Measurements from ENCODE around the gene HSD17B3. TPM values are rescaled to one million over a fixed set of nuclear protein-coding genes. Genes with fewer than 3 reads are reported as not detected.

HSD17B3 gene
- polyA plus RNA-seq, 1 donor from 2014 or later = not detected

DNA sequence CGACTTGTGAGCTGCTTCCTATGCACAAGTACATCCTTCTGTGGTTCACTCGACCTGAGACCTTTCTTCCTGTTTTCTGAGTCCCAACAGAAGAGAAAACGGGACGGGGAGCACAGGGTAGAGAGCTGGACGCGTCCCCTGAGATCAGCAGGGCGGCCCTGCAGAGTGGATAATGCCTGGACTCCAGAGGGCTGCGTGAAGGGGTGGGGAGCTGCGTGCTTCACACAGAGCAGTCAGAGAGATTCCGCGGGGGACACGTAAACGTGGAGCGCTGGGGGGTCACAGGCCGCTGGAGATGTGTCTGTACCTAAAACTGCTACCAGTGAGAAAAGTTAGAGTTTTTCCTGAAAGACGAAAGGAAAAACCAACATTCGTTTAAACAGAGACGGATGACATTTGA is 46.3 kb downstream of the HSD17B3 start:
- no peaks in the 10 kb centered on the region for H3K79me2 ChIP-seq (replicated peaks; ENCODE audit: insufficient read depth, low read length)
- TF ChIP-seq, protein P1, sequence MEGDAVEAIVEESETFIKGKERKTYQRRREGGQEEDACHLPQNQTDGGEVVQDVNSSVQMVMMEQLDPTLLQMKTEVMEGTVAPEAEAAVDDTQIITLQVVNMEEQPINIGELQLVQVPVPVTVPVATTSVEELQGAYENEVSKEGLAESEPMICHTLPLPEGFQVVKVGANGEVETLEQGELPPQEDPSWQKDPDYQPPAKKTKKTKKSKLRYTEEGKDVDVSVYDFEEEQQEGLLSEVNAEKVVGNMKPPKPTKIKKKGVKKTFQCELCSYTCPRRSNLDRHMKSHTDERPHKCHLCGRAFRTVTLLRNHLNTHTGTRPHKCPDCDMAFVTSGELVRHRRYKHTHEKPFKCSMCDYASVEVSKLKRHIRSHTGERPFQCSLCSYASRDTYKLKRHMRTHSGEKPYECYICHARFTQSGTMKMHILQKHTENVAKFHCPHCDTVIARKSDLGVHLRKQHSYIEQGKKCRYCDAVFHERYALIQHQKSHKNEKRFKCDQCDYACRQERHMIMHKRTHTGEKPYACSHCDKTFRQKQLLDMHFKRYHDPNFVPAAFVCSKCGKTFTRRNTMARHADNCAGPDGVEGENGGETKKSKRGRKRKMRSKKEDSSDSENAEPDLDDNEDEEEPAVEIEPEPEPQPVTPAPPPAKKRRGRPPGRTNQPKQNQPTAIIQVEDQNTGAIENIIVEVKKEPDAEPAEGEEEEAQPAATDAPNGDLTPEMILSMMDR (IDR thresholded peaks at IDR 0.05; ENCODE audit: poor library complexity, severe bottlenecking) = no peak
- TF ChIP-seq, protein P2, sequence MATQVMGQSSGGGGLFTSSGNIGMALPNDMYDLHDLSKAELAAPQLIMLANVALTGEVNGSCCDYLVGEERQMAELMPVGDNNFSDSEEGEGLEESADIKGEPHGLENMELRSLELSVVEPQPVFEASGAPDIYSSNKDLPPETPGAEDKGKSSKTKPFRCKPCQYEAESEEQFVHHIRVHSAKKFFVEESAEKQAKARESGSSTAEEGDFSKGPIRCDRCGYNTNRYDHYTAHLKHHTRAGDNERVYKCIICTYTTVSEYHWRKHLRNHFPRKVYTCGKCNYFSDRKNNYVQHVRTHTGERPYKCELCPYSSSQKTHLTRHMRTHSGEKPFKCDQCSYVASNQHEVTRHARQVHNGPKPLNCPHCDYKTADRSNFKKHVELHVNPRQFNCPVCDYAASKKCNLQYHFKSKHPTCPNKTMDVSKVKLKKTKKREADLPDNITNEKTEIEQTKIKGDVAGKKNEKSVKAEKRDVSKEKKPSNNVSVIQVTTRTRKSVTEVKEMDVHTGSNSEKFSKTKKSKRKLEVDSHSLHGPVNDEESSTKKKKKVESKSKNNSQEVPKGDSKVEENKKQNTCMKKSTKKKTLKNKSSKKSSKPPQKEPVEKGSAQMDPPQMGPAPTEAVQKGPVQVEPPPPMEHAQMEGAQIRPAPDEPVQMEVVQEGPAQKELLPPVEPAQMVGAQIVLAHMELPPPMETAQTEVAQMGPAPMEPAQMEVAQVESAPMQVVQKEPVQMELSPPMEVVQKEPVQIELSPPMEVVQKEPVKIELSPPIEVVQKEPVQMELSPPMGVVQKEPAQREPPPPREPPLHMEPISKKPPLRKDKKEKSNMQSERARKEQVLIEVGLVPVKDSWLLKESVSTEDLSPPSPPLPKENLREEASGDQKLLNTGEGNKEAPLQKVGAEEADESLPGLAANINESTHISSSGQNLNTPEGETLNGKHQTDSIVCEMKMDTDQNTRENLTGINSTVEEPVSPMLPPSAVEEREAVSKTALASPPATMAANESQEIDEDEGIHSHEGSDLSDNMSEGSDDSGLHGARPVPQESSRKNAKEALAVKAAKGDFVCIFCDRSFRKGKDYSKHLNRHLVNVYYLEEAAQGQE (IDR thresholded peaks at IDR 0.05; ENCODE audit: borderline replicate concordance) = no peak
- no peak for TF ChIP-seq RAD21 (conservative IDR thresholded peaks at IDR 0.05)
- TF ChIP-seq TAF1 (IDR thresholded peaks at IDR 0.05; ENCODE audit: low read depth) = no peak
- TF ChIP-seq SMC3 (conservative IDR thresholded peaks at IDR 0.05; ENCODE audit: poor library complexity) = no peak
- no peak for TF ChIP-seq MXI1 (conservative IDR thresholded peaks at IDR 0.05; ENCODE audit: poor library complexity, severe bottlenecking)
- no peak for TF ChIP-seq EP300 (conservative IDR thresholded peaks at IDR 0.05; ENCODE audit: poor library complexity, severe bottlenecking)
- TF ChIP-seq EZH2 (IDR thresholded peaks at IDR 0.05; ENCODE audit: borderline replicate concordance, insufficient read depth, low read length, poor library complexity, severe bottlenecking) = no peak
- TF ChIP-seq POLR2AphosphoS5 (IDR thresholded peaks at IDR 0.05) = no peak
- H2AFZ ChIP-seq (ENCODE audit: low read depth, low read length) = no peak overlapping the region
- no peak overlapping the region for H3K9ac ChIP-seq (ENCODE audit: low read length)
- H3K9me2 ChIP-seq (ENCODE audit: insufficient read depth, low read length) = no peaks in the 10 kb centered on the region
- no peaks in the 10 kb centered on the region for H3K9me3 ChIP-seq (ENCODE audit: low read length)
- no peak overlapping the region for H3K4me3 ChIP-seq (ENCODE audit: low read length)
- no peaks in the 10 kb centered on the region for H4K20me1 ChIP-seq (ENCODE audit: insufficient read depth)
- no peak overlapping the region for H3K4me2 ChIP-seq (ENCODE audit: low read length)
- H3K27ac ChIP-seq (ENCODE audit: low read length) = no peak overlapping the region
- H3K36me3 ChIP-seq (ENCODE audit: insufficient read depth, low read length) = no peaks in the 10 kb centered on the region
- H3F3A ChIP-seq (ENCODE audit: insufficient read depth, low read length, poor library complexity, severe bottlenecking) = no peaks in the 10 kb centered on the region
- no peaks in the 10 kb centered on the region for H3K27me3 ChIP-seq (ENCODE audit: insufficient read depth, low read depth, low read length)

DNA sequence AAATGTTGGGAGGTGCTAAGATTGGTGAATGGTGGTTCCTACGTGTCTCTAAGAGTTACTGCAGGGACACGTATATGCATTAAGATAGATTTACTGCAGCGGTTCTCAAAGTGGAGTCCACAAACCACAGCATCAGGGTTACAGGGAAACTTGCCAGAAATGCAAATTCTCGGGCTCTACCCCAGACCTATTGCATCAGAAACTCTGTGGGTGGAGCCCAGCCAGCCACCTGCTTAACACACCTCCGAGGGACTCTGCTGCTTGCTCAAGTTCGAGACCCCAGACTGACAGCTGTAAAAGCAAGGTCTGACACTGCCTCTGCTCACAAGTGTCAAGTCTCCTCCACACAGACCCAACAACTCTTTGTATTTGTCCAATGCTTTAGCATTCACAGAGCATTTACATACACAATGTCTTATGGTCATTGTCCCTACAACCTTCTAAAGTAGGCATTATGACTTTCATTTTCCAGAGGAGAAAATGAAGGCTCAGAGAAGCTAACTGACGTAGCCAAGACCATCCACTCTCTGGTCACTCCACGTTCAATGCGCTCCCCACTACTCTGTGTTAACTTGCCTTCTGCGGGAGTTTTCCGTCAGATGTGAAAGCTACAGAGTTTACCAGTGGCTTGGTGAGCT is 48.8 kb downstream of the HSD17B3 start:
- H3K9me2 ChIP-seq (ENCODE audit: insufficient read depth, low read length) = no peaks in the 10 kb centered on the region
- H3K79me2 ChIP-seq (replicated peaks; ENCODE audit: insufficient read depth, low read length) = no peaks in the 10 kb centered on the region
- no peak overlapping the region for H3K4me2 ChIP-seq (ENCODE audit: low read length)
- H3K9ac ChIP-seq (ENCODE audit: low read length) = no peak overlapping the region
- no peaks in the 10 kb centered on the region for H3K36me3 ChIP-seq (ENCODE audit: insufficient read depth, low read length)
- H2AFZ ChIP-seq (ENCODE audit: low read depth, low read length) = no peak overlapping the region
- H3F3A ChIP-seq (ENCODE audit: insufficient read depth, low read length, poor library complexity, severe bottlenecking) = no peaks in the 10 kb centered on the region
- no peak overlapping the region for H3K27ac ChIP-seq (ENCODE audit: low read length)
- H4K20me1 ChIP-seq (ENCODE audit: insufficient read depth) = no peaks in the 10 kb centered on the region
- no peak overlapping the region for H3K4me3 ChIP-seq (ENCODE audit: low read length)
- no peaks in the 10 kb centered on the region for H3K27me3 ChIP-seq (ENCODE audit: insufficient read depth, low read depth, low read length)
- H3K9me3 ChIP-seq (ENCODE audit: low read length) = no peaks in the 10 kb centered on the region
- TF ChIP-seq POLR2AphosphoS5 (IDR thresholded peaks at IDR 0.05) (no peak), MXI1 (conservative IDR thresholded peaks at IDR 0.05; ENCODE audit: poor library complexity, severe bottlenecking) (no peak), EZH2 (IDR thresholded peaks at IDR 0.05; ENCODE audit: borderline replicate concordance, insufficient read depth, low read length, poor library complexity, severe bottlenecking) (no peak), RAD21 (conservative IDR thresholded peaks at IDR 0.05) (no peak), EP300 (conservative IDR thresholded peaks at IDR 0.05; ENCODE audit: poor library complexity, severe bottlenecking) (no peak), SMC3 (conservative IDR thresholded peaks at IDR 0.05; ENCODE audit: poor library complexity) (no peak), TAF1 (IDR thresholded peaks at IDR 0.05; ENCODE audit: low read depth) (no peak)
- TF ChIP-seq, protein P2 (IDR thresholded peaks at IDR 0.05; ENCODE audit: borderline replicate concordance) = no peak
- TF ChIP-seq, protein P1 (IDR thresholded peaks at IDR 0.05; ENCODE audit: poor library complexity, severe bottlenecking) = no peak
